Tibial nerve (tissue), 3 donors: ENCODE measurements around the gene CRYL1.

Source experiments
- CTCF ChIP-seq, 5 experiments: fragments of 200-600 bp in 3 of 5; fragments of 450-650 bp in 2 of 5; sonication (generic) in 3 of 5; IDR thresholded peaks; one replicate each; pipeline ENCODE4 v1.5.1; 2016 to 2019; ENCODE audit warnings: antibody characterized with exemption in 5 of 5, mild to moderate bottlenecking in 3 of 5, moderate library complexity in 2 of 5
- POLR2A ChIP-seq, 2 donors: fragments of 450-650 bp; IDR thresholded peaks; one replicate each; pipeline ENCODE4 v1.6.1; 2017; ENCODE audit warnings: antibody characterized with exemption in 2 of 2, mild to moderate bottlenecking in 2 of 2, moderate library complexity in 2 of 2

DNA sequence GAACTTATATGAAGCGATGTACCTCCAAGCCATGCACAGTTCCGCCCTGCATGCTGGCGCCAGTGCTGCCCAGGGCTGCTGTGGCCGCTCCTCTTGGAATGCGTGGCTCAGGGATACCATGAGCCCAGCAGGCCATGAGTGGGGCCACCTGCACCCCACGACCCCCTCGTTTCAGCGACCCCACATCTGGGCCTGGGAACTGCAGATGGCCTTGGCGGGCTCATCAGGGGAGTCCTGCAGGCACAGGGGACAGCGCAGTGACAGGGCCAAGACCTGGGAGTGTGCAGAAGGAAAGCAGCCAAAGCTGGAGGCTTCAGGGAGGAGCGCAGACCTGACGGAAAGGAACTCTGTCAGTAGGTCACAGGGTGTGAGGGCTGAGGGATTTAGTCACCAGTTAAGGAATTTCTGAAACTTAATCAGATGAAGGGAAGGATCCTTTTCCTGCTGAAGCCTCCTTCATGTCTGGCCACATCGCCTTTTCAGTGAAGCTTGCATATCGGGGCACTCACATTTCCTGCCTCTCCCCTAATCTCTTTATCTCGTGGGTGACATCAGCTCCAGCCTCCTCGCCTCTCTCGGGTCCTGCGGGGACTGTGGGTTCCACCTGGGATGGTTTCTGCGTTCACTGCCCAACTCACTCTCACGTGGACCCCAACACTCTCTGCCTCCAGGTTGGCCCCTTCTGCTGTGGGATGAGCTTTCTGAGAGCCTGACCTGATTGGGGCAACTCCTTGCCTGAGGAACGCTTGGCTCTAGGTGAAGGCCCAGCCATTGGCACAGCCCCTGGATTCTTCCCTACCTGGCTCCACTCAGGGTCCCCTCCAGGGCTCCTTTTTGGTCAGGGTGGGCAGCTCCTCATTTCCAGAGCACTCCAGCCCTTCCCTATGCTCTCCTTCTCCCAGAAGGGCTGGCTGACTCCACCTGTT is 123.5 kb downstream of the CRYL1 start:
- TF ChIP-seq POLR2A (IDR thresholded peaks at IDR 0.05) (no peak), CTCF (IDR thresholded peaks at IDR 0.05) (no peak)
